ENCODE data around the gene SNX7. TPM values are rescaled to one million over a fixed set of nuclear protein-coding genes. Genes with fewer than 3 reads are reported as not detected.

Gene SNX7
- total RNA-seq, 1 donor: 78.9 TPM

DNA sequence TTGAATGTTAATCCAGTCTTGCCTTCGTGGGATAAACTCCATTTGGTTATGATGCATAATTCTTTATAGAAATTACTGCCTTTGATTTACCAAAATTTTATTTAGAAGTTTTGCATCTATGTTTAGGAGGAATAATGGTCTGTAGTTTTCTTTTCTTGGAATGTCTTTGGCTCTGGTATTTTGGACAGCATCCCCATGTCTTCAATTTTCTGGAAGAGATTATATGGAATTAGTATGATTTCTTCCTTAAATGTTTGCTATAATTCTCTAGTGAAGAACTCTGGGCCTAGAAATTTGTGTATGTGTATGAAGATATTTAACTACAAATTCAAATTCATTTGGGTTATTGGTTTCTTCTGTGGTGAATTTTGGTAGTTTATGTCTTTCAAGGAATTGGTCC, 92.7 kb downstream of the SNX7 start:
- H3K4me1 ChIP-seq (ENCODE audit: insufficient read depth, low read length): no peaks in the 10 kb centered on the region

DNA sequence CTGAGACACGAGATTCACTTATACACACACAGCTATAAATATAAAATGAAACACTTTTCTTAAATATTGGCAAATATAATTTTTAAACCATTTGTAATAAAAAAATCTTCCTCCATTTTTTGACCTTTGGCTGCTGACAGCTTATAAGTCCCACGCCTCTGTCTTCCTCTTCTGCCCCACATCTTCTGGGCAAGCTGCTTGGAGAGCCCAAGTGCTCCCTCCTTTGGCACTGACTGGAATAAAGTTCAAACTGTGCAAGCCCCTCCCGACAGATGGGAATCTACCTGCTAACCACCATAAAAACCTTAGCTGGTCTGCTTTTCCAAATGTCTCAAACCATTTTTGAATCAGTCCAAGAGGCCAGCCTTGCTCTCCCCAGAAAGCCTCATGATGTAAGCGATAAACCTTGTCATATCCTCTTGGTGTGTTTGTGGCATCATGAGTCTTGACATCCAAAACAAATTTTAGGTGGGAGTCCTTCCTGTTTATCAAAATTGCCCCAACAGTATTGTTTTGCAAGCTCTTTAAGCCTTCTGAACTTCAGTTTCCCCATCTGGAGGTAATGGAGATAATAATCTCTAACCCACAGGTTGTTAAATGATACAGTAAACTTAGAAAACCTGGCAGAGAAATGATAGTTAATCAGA, 99.8 kb downstream of the SNX7 start:
- Histone ChIP-seq H3K4me2 (ENCODE audit: insufficient read depth, low read length) (no peak overlapping the region), H3K36me3 (ENCODE audit: insufficient read depth, low read length) (no peaks in the 10 kb centered on the region), H3K4me1 (ENCODE audit: insufficient read depth, low read length) (peaks cover 5% of the 10 kb centered on the region), H3K79me2 (ENCODE audit: insufficient read depth, low read length) (no peaks in the 10 kb centered on the region), H4K20me1 (ENCODE audit: insufficient read depth, low read length) (no peaks in the 10 kb centered on the region), H3K4me3 (ENCODE audit: insufficient read depth, low read length) (no peak overlapping the region), H2AFZ (ENCODE audit: low read length) (no peak overlapping the region), H3K9me3 (ENCODE audit: low read depth, low read length) (no peaks in the 10 kb centered on the region), H3K27ac (ENCODE audit: low read depth, low read length) (no peak overlapping the region), H3K27me3 (ENCODE audit: insufficient read depth, low read length) (no peaks in the 10 kb centered on the region)
- DNase-seq (ENCODE audit: insufficient read length, low spot score, missing footprints): no peak
- TF ChIP-seq, protein P1, sequence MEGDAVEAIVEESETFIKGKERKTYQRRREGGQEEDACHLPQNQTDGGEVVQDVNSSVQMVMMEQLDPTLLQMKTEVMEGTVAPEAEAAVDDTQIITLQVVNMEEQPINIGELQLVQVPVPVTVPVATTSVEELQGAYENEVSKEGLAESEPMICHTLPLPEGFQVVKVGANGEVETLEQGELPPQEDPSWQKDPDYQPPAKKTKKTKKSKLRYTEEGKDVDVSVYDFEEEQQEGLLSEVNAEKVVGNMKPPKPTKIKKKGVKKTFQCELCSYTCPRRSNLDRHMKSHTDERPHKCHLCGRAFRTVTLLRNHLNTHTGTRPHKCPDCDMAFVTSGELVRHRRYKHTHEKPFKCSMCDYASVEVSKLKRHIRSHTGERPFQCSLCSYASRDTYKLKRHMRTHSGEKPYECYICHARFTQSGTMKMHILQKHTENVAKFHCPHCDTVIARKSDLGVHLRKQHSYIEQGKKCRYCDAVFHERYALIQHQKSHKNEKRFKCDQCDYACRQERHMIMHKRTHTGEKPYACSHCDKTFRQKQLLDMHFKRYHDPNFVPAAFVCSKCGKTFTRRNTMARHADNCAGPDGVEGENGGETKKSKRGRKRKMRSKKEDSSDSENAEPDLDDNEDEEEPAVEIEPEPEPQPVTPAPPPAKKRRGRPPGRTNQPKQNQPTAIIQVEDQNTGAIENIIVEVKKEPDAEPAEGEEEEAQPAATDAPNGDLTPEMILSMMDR (IDR thresholded peaks at IDR 0.05; ENCODE audit: extremely low read depth, low read depth, low read length): peak; percentile 13

More for the DNA sequence above, 92.7 kb downstream of the SNX7 start:
- Histone ChIP-seq H3K27me3 (ENCODE audit: insufficient read depth, low read length) (no peaks in the 10 kb centered on the region), H3K36me3 (ENCODE audit: insufficient read depth, low read length) (no peaks in the 10 kb centered on the region), H3K79me2 (ENCODE audit: insufficient read depth, low read length) (no peaks in the 10 kb centered on the region), H3K9me3 (ENCODE audit: low read depth, low read length) (no peaks in the 10 kb centered on the region), H3K4me2 (ENCODE audit: insufficient read depth, low read length) (no peak overlapping the region), H3K4me3 (ENCODE audit: insufficient read depth, low read length) (no peak overlapping the region), H4K20me1 (ENCODE audit: insufficient read depth, low read length) (no peaks in the 10 kb centered on the region), H3K27ac (ENCODE audit: low read depth, low read length) (no peak overlapping the region), H2AFZ (ENCODE audit: low read length) (no peak overlapping the region)
- no peak for DNase-seq (ENCODE audit: insufficient read length, low spot score, missing footprints)
- TF ChIP-seq, protein P1 (IDR thresholded peaks at IDR 0.05; ENCODE audit: extremely low read depth, low read depth, low read length): no peak

DNA sequence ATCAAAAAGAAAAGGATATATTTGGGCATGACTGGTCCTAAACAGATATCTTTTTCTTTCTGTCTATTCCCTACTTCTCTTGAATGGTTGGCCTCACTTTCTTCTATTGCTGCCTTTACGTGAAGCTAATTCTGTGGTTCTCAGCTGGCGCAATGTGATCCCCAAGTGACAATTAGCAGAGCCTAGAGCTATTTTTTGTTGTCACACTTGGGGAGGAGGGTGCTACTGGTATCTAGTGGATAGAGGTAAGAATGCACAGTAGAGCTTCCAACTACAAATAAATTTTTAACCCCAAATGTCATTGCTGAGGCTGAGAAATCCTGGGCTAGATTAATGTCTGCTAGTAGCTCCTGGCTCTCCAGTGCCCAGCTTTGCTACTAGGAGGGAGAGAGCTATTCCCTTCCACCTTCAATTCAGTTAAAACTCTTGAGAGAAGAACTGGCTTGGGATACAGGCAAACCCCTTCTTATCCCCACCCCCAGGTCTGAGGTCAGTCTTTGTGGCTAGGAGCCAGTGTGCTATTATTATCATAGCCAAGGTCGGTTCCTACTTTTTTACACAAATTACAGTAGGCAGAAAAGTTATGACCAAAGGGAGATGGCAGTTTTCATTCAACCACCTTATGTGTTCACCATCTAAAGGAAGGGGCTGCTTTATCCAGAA, 102.1 kb downstream of the SNX7 start:
- TF ChIP-seq, protein P1 (IDR thresholded peaks at IDR 0.05; ENCODE audit: extremely low read depth, low read depth, low read length): no peak
- H3K27me3 ChIP-seq (ENCODE audit: insufficient read depth, low read length): no peaks in the 10 kb centered on the region
- no peaks in the 10 kb centered on the region for H3K36me3 ChIP-seq (ENCODE audit: insufficient read depth, low read length)
- no peak for DNase-seq (ENCODE audit: insufficient read length, low spot score, missing footprints)
- H3K79me2 ChIP-seq (ENCODE audit: insufficient read depth, low read length): no peaks in the 10 kb centered on the region
- no peak overlapping the region for H3K4me2 ChIP-seq (ENCODE audit: insufficient read depth, low read length)
- no peak overlapping the region for H3K4me3 ChIP-seq (ENCODE audit: insufficient read depth, low read length)
- H4K20me1 ChIP-seq (ENCODE audit: insufficient read depth, low read length): no peaks in the 10 kb centered on the region
- H3K27ac ChIP-seq (ENCODE audit: low read depth, low read length): no peak overlapping the region
- H3K9me3 ChIP-seq (ENCODE audit: low read depth, low read length): no peaks in the 10 kb centered on the region
- H2AFZ ChIP-seq (ENCODE audit: low read length): no peak overlapping the region
- H3K4me1 ChIP-seq (ENCODE audit: insufficient read depth, low read length): peaks cover 5% of the 10 kb centered on the region

DNA sequence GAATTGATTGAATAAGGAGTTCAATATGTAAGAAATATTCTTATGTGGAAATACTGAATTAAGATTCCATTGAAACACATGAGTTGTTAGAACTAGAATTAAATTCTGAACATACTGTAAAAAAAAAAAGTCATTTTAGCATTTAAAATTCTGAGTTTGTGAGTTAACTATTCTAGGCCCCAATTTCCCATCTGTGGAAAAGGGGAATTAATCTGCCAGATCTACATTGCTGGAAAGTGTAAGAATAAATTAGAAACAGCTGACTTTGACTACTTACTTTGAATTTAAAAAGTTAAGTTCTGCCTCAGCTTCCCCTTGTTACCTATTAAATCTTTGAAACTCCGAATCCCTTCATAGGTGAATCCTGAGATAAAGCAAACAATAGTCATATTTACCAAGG, 103.0 kb downstream of the SNX7 start:
- Histone ChIP-seq H2AFZ (ENCODE audit: low read length) (no peak overlapping the region), H3K27ac (ENCODE audit: low read depth, low read length) (no peak overlapping the region), H3K27me3 (ENCODE audit: insufficient read depth, low read length) (no peaks in the 10 kb centered on the region), H3K9me3 (ENCODE audit: low read depth, low read length) (no peaks in the 10 kb centered on the region), H3K4me1 (ENCODE audit: insufficient read depth, low read length) (peaks cover 5% of the 10 kb centered on the region), H3K4me2 (ENCODE audit: insufficient read depth, low read length) (no peak overlapping the region), H3K79me2 (ENCODE audit: insufficient read depth, low read length) (no peaks in the 10 kb centered on the region), H3K4me3 (ENCODE audit: insufficient read depth, low read length) (no peak overlapping the region), H3K36me3 (ENCODE audit: insufficient read depth, low read length) (no peaks in the 10 kb centered on the region), H4K20me1 (ENCODE audit: insufficient read depth, low read length) (no peaks in the 10 kb centered on the region)
- DNase-seq (ENCODE audit: insufficient read length, low spot score, missing footprints): no peak
- TF ChIP-seq, protein P1 (IDR thresholded peaks at IDR 0.05; ENCODE audit: extremely low read depth, low read depth, low read length): no peak
